Measurements from ENCODE around the gene SMNDC1. TPM values are rescaled to one million over a fixed set of nuclear protein-coding genes. Genes with fewer than 3 reads are reported as not detected.
A peak's percentile ranks its signal among the peaks of the same experiment; 100 is the strongest.
"Not testable (repeated sequence)": the region's sequence is repeated elsewhere in the genome, so short reads cannot be mapped to it uniquely, and the experiment has no call there.

Gene SMNDC1
- total RNA-seq, 2 experiments from 2014 or later: 39.7 to 42.4 TPM

DNA sequence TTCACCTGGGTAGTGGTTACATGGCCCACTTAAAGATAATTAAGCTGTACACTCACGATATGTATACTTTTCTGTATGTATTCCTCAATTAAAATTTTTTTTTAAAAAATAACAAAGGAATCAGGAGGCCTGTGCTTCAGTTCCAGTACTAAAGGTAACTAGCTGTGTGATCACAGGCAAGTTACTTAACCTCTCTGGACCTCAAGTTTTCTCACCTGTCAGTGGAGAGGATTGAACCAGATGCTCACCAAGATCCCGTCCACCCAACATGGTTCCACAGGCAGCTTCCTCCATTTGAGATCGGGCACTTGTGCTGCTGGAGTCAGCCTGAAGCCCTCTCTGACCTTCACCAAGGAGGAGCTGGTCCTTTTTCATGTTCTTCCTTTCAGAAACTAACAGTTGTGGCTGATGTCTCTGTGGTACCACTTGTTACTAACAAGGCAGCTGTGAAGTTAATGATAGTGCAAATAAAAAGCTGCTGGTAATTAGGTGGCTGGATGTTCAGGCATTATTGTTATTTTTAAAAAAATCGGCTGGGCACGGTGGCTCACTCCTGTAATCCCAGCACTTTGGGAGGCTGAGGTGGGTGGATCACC, 29.4 kb upstream of the SMNDC1 start:
- ATAC-seq (no peak), DNase-seq (no peak)
- POLR2A ChIA-PET: interaction anchor here (1.1 to 1.6 kb wide), 3 partner anchors 9 to 165 kb away, joined by 3 to 4 read pairs (median 3); no protein-coding TSS in a partner anchor
- H3K27ac Mint-ChIP-seq: no peak overlapping the region
- peaks cover 4% of the 10 kb centered on the region for H3K36me3 Mint-ChIP-seq (ENCODE audit: low read depth)
- CTCF ChIA-PET: interaction anchor here (0.8 to 1.6 kb wide), 8 partner anchors 8 to 213 kb away, joined by 3 to 8 read pairs (median 4); no protein-coding TSS in a partner anchor
- intact Hi-C loops (cut with micrococcal nuclease): no loop called here
- peaks cover 17% of the 10 kb centered on the region for H3K9me3 Mint-ChIP-seq
- peaks cover 4% of the 10 kb centered on the region for H3K27me3 Mint-ChIP-seq
- TF ChIP-seq, protein P1, sequence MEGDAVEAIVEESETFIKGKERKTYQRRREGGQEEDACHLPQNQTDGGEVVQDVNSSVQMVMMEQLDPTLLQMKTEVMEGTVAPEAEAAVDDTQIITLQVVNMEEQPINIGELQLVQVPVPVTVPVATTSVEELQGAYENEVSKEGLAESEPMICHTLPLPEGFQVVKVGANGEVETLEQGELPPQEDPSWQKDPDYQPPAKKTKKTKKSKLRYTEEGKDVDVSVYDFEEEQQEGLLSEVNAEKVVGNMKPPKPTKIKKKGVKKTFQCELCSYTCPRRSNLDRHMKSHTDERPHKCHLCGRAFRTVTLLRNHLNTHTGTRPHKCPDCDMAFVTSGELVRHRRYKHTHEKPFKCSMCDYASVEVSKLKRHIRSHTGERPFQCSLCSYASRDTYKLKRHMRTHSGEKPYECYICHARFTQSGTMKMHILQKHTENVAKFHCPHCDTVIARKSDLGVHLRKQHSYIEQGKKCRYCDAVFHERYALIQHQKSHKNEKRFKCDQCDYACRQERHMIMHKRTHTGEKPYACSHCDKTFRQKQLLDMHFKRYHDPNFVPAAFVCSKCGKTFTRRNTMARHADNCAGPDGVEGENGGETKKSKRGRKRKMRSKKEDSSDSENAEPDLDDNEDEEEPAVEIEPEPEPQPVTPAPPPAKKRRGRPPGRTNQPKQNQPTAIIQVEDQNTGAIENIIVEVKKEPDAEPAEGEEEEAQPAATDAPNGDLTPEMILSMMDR (IDR thresholded peaks at IDR 0.05): no peak
- peaks cover 10% of the 10 kb centered on the region for H3K4me1 Mint-ChIP-seq (ENCODE audit: low read depth)
- no peak overlapping the region for H3K4me3 Mint-ChIP-seq

DNA sequence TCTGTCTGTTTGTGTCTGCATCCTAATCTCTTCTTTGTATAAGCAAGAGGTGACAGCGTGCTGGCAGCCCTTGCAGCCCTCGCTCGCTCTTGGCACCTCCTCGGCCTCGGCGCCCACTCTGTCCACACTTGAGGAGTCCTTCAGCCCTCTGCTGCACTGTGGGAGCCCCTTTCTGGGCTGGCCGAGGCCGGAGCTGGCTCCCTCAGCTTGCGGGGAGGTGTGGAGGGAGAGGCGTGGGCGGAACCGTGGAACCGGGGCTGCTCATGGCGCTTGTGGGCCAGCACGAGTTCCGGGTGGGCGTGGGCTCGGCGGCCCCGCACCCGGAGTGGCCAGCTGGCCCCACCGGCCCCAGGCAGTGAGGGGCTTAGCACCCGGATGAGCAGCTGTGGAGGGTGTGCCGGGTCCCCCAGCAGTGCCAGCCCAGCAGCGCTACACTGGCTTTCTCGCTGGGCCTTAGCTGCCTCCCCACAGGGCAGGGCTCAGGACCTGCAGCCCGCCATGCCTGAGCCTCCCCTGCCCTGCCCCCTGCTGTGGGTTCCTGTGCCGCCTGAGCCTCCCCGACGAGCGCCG, 26.6 kb upstream of the SMNDC1 start:
- POLR2A ChIA-PET; H3K36me3 Mint-ChIP-seq (ENCODE audit: low read depth); DNase-seq; H3K4me3 Mint-ChIP-seq; H3K27ac Mint-ChIP-seq; H3K27me3 Mint-ChIP-seq; ATAC-seq; intact Hi-C loops (cut with micrococcal nuclease): not testable (repeated sequence)
- peaks cover 17% of the 10 kb centered on the region for H3K9me3 Mint-ChIP-seq
- peaks cover 22% of the 10 kb centered on the region for H3K4me1 Mint-ChIP-seq (ENCODE audit: low read depth)
- CTCF ChIA-PET: interaction anchor here (1.2 kb wide), 1 partner anchor 23 kb away, joined by 3 read pairs; no protein-coding TSS in a partner anchor

DNA sequence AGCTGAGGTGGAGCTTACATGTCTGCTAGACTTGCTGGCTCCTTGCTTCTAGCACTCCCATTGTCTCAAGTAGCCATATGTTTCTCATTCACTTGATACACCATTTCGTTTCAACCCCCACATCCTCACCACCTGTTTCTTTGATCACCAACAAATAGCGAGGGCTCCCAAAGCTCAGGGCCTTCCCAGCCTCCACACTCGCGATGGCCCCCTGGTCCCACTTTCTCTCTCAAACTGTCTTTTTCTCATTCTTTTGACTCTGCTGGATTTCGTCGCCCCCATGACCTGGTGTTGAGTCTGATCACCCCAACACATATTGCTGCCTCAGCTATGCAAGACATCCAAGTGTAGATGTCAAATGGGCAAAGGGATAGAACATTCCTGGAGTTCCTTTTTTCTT, 26.0 kb upstream of the SMNDC1 start:
- peaks cover 20% of the 10 kb centered on the region for H3K4me1 Mint-ChIP-seq (ENCODE audit: low read depth)
- no peak overlapping the region for H3K27ac Mint-ChIP-seq
- no peak for DNase-seq
- no peaks in the 10 kb centered on the region for H3K27me3 Mint-ChIP-seq
- POLR2A ChIA-PET: no interaction called here
- CTCF ChIA-PET: no interaction called here
- no peak for ATAC-seq
- H3K4me3 Mint-ChIP-seq: no peak overlapping the region
- TF ChIP-seq, protein P1 (IDR thresholded peaks at IDR 0.05): no peak
- intact Hi-C loops (cut with micrococcal nuclease): no loop called here
- H3K36me3 Mint-ChIP-seq (ENCODE audit: low read depth): peaks cover 4% of the 10 kb centered on the region
- H3K9me3 Mint-ChIP-seq: peaks cover 17% of the 10 kb centered on the region

DNA sequence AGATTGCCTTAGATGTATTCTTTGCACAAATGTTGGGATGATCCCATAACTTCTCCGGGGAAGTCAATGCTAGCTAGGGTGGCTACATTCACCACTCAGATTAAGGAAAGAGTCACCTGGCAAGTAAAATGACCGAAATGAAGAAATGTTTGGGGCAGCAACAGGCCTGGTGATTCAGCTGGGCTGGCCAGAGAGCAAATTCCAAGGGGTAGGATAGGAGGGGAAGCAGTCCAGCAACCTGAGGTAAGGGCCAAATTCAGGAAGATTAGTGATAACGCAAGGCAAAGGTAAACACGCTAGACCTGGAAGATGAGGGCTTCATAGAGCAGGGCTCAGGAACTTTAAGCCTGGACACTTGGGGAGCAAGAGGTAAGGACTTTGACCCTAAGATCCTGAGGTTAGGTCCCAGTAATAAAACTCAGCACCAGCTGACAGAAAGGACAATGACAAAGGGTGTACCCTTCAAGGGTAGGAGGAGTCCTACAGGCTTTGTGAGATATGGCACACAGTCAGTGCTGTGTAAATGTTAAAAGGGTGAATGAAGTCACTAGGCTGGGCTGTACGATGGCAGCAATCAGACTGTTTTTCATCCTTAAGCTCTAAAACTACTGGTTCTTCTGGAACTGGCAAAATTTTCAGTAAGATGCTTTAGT, 22.7 kb upstream of the SMNDC1 start:
- CTCF ChIA-PET: interaction anchor here (1.2 to 2.5 kb wide), 3 partner anchors 20 to 220 kb away, joined by 3 to 8 read pairs (median 4); no protein-coding TSS in a partner anchor
- Mint-ChIP-seq H3K27ac (no peak overlapping the region), H3K4me1 (ENCODE audit: low read depth) (peaks cover 25% of the 10 kb centered on the region), H3K27me3 (no peaks in the 10 kb centered on the region), H3K4me3 (no peak overlapping the region), H3K9me3 (peaks cover 17% of the 10 kb centered on the region), H3K36me3 (ENCODE audit: low read depth) (peaks cover 4% of the 10 kb centered on the region)
- TF ChIP-seq, protein P1 (IDR thresholded peaks at IDR 0.05): no peak
- DNase-seq (no peak), ATAC-seq (no peak)
- POLR2A ChIA-PET: no interaction called here
- intact Hi-C loops (cut with micrococcal nuclease): no loop called here

DNA sequence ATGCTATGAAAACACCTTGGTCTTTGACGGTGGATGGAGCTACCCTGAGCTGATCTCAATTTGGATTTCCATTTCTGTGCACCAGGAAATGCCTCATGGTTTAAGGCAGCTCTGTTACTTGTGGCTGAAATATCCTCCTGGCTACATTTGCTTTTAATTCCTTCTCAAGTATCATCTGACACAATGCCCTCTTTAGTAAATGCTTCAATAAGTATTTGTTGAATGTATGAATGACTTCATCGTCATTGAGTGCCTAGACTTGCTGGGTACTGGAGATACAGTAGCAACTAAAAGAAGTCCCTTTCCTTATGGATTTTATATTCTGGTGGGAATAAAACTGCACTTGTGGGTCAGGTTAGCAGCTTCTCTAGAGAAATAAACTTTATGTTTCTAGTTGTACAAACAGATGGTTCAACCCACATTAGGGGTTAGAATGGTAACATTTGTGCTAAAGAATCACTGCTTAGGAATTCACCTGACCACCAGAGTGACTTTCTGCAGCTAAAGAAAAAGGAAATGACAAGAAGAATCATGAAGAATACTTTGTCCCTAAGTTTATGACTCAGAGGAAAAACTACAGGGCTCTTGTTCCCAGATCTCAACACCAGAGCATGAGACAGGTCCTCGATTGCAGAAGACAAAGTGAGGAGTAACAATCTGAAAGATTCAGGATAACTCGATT, 21.8 kb upstream of the SMNDC1 start:
- ChIA-PET CTCF (interaction anchor here (1.0 to 2.5 kb wide), 3 partner anchors 28 to 220 kb away, joined by 4 to 8 read pairs (median 4); no protein-coding TSS in a partner anchor), POLR2A (interaction anchor here (0.7 kb wide), 1 partner anchor 116 kb away, joined by 4 read pairs; no protein-coding TSS in a partner anchor)
- Mint-ChIP-seq H3K27ac (no peak overlapping the region), H3K4me3 (no peak overlapping the region), H3K36me3 (ENCODE audit: low read depth) (peaks cover 4% of the 10 kb centered on the region), H3K9me3 (peaks cover 17% of the 10 kb centered on the region), H3K4me1 (ENCODE audit: low read depth) (peaks cover 25% of the 10 kb centered on the region), H3K27me3 (peaks cover 1% of the 10 kb centered on the region)
- intact Hi-C loops (cut with micrococcal nuclease): no loop called here
- peak; percentile 50 for ATAC-seq
- TF ChIP-seq, protein P1 (IDR thresholded peaks at IDR 0.05): no peak
- no peak for DNase-seq

All from activated CD8-positive, alpha-beta T cell treated with anti-CD3 and anti-CD28 coated beads for 36 hours (primary cell).